GM11168 (cell line): Measurements from ENCODE around the gene CARD8.

Source experiments
- in situ Hi-C: fragments of 300-500 bp; cut with MboI; formaldehyde crosslinking; loops from one replicate; pipeline ENCODE4 v1.12.0; 2022; ENCODE audit warnings: low sequenced_read_pairs; ENCODE audit not compliant: unreplicated experiment

CARD8 gene

GRCh38 chr19:48182434-48182833 lies 73.3 kb downstream of the CARD8 start:
- in situ Hi-C loops = no loop called here

GRCh38 chr19:48181505-48181904 lies 74.2 kb downstream of the CARD8 start:
- in situ Hi-C loops = no loop called here

- in situ Hi-C loops = no loop called here
Measured at GRCh38 chr19:48176226-48176625, 79.5 kb downstream of the CARD8 start.

GRCh38 chr19:48175578-48175977 lies 80.1 kb downstream of the CARD8 start:
- in situ Hi-C loops = no loop called here

GRCh38 chr19:48174445-48175030 lies 81.2 kb downstream of the CARD8 start:
- in situ Hi-C loops = no loop called here

- in situ Hi-C loops = no loop called here
Measured at GRCh38 chr19:48171710-48172109, 84.0 kb downstream of the CARD8 start.

- in situ Hi-C loops = no loop called here
Measured at GRCh38 chr19:48170817-48171347, 84.8 kb downstream of the CARD8 start.

GRCh38 chr19:48169939-48170803 lies 85.5 kb downstream of the CARD8 start, which contains the start of the genes LIG1 and ZSWIM9:
Gene LIG1 (minus strand): TSS chr19:48170344. CDS start chr19:48165566, 4,778 bp downstream.
Gene ZSWIM9 (plus strand): TSS chr19:48170680. CDS start chr19:48171803, 1,123 bp downstream.
- in situ Hi-C loops = no loop called here

GRCh38 chr19:48169578-48169938 lies 86.2 kb downstream of the CARD8 start:
- in situ Hi-C loops = no loop called here

- in situ Hi-C loops = no loop called here
Measured at GRCh38 chr19:48168689-48169088, 87.0 kb downstream of the CARD8 start.

GRCh38 chr19:48158210-48158790 lies 97.4 kb downstream of the CARD8 start:
- in situ Hi-C loops = loop anchor here (5.0 kb wide), 1 partner anchor 51 kb away; no protein-coding TSS in a partner anchor
